Type B pancreatic cell (in vitro differentiated cells): ENCODE data around the gene AQP6. TPM values are rescaled to one million over a fixed set of nuclear protein-coding genes. Genes with fewer than 3 reads are reported as not detected.
"Not testable (repeated sequence)": the region's sequence is repeated elsewhere in the genome, so short reads cannot be mapped to it uniquely, and the experiment has no call there.

Source experiments
- DNase-seq: peaks from one replicate; pipeline ENCODE4 v3.0.0; 2021; ENCODE audit warnings: mixed read lengths; ENCODE audit not compliant: unreplicated experiment; ENCODE audit errors: extremely low spot score
- H3K27ac Mint-ChIP-seq: 2 replicates; pipeline ENCODE4 v1.8.0; 2021; ENCODE audit warnings: mild to moderate bottlenecking, mixed read lengths
- H3K27me3 Mint-ChIP-seq: 2 replicates; pipeline ENCODE4 v1.8.0; 2021; ENCODE audit warnings: mixed read lengths
- H3K36me3 Mint-ChIP-seq: 2 replicates; pipeline ENCODE4 v1.8.0; 2021; ENCODE audit warnings: mixed read lengths
- H3K4me1 Mint-ChIP-seq: one replicate; pipeline ENCODE4 v1.8.0; 2021; ENCODE audit warnings: mixed read lengths; ENCODE audit not compliant: unreplicated experiment
- H3K4me3 Mint-ChIP-seq: 2 replicates; pipeline ENCODE4 v1.8.0; 2021; ENCODE audit warnings: mild to moderate bottlenecking, mixed read lengths
- H3K9me3 Mint-ChIP-seq: 2 replicates; pipeline ENCODE4 v1.8.0; 2021; ENCODE audit warnings: mixed read lengths
- total RNA-seq: library from RNA; stranded (reverse); gene quantifications from 2 replicates; pipeline ENCODE4 v1.2.1, GENCODE V29; 2021; ENCODE audit warnings: low replicate concordance
- TF ChIP-seq, protein P1 (sequence below): fragments of 200-600 bp; sonication (generic); conservative IDR thresholded peaks from 2 replicates; pipeline ENCODE4 v1.5.0; 2021; ENCODE audit warnings: antibody characterized with exemption, mild to moderate bottlenecking

Gene AQP6
- total RNA-seq, 1 donor from 2014 or later: 0.22 TPM

DNA sequence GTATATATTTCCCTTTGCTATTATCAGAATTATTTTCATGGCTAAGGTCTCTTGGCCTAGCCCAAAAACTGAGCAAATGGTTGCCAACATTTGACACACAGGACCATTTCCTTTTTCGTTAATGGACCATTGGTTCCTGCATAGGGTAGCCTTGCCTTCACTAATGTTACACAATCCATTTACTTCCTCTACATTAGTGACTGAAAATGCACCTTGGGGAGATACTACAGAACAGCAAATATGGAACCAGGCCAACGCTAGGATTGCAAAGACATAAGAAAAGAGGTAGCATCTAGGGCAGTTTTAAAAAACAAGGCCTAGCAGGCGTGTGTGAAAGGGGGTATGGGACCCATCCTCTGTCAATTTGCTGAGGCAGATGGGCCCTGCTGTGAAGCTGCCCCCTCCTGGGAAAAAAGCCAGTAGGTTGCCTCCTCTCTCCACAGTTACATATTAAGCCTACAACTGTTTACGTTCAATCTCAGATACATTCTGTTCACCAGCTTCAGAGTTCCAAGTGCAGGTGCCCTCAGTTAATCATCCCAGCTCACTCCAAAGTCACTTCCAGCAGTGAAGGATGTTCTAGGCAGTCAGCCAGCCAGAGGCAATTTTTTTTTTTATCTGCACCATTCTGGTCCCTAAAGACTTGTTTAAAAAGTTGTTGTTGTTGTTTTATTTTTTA, 15.0 kb downstream of the AQP6 start:
- peaks cover 23% of the 10 kb centered on the region for H3K36me3 Mint-ChIP-seq
- no peak overlapping the region for H3K4me3 Mint-ChIP-seq
- H3K27me3 Mint-ChIP-seq: no peaks in the 10 kb centered on the region
- no peak overlapping the region for H3K27ac Mint-ChIP-seq
- peaks cover 27% of the 10 kb centered on the region for H3K4me1 Mint-ChIP-seq
- TF ChIP-seq, protein P1, sequence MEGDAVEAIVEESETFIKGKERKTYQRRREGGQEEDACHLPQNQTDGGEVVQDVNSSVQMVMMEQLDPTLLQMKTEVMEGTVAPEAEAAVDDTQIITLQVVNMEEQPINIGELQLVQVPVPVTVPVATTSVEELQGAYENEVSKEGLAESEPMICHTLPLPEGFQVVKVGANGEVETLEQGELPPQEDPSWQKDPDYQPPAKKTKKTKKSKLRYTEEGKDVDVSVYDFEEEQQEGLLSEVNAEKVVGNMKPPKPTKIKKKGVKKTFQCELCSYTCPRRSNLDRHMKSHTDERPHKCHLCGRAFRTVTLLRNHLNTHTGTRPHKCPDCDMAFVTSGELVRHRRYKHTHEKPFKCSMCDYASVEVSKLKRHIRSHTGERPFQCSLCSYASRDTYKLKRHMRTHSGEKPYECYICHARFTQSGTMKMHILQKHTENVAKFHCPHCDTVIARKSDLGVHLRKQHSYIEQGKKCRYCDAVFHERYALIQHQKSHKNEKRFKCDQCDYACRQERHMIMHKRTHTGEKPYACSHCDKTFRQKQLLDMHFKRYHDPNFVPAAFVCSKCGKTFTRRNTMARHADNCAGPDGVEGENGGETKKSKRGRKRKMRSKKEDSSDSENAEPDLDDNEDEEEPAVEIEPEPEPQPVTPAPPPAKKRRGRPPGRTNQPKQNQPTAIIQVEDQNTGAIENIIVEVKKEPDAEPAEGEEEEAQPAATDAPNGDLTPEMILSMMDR: no peak
- no peaks in the 10 kb centered on the region for H3K9me3 Mint-ChIP-seq
- DNase-seq: no peak

DNA sequence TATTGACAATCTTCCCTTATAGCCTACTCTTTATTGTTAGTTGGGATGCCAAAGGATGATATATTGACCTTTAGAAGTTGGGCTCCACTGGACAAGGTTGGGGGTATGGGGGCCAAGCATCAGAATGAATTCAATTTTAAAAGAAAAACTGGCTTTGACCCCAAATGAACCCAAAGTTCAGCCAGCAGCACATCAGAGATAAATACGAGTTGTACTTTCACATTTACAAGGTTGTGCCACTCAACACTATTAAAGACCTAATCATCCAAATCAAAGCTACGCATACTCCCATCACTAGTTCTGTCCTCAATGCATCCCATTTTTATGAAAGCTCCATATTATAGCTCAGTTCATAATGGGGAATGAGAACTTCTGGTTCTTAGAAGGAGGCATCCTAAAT, 16.7 kb downstream of the AQP6 start:
- H3K4me1 Mint-ChIP-seq: peaks cover 15% of the 10 kb centered on the region
- not testable (repeated sequence) for H3K4me3 Mint-ChIP-seq, DNase-seq, H3K27ac Mint-ChIP-seq, H3K27me3 Mint-ChIP-seq, H3K9me3 Mint-ChIP-seq
- H3K36me3 Mint-ChIP-seq: peaks cover 35% of the 10 kb centered on the region

DNA sequence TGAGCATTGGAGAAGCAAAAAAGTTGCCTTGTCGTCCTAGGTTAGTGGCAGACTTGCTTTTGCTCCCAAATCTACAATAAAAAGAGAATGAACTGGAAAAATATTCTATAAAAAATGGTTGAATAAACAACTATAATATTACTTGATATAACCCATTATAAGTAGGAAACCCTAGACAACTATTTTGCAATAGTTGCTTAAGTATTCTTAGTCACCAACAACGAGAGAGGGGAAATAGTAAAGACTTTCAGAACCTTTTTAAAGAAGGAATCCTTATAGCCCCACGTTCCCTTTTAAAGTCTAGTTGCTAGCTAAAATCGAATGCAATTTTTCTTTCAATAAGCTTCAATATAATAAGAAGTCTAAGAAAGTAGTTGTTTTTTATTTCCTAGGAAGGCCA, 17.5 kb downstream of the AQP6 start:
- no peaks in the 10 kb centered on the region for H3K9me3 Mint-ChIP-seq
- peaks cover 37% of the 10 kb centered on the region for H3K36me3 Mint-ChIP-seq
- peaks cover 6% of the 10 kb centered on the region for H3K4me1 Mint-ChIP-seq
- H3K27me3 Mint-ChIP-seq: no peaks in the 10 kb centered on the region
- TF ChIP-seq, protein P1: no peak
- no peak overlapping the region for H3K27ac Mint-ChIP-seq
- no peak for DNase-seq
- H3K4me3 Mint-ChIP-seq: no peak overlapping the region

DNA sequence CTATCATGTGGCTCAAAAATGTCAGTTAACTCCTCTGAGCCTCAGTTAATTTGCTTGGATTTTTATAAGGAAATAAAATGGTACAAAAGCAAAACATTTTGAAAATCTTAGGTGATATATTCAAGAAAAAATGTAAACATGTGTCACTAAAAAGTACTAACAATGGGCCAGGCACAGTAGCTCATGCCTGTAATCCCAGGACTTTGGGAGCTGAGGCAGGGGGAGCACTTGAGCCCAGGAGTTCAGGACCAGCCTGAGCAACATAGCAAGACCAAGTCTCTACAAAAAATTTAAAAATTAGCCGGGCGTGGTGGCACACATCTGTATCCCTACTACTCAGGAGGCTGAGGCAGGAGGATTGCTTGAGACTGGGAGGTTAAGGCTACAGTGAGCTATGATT, 25.7 kb downstream of the AQP6 start:
- no peaks in the 10 kb centered on the region for H3K4me1 Mint-ChIP-seq
- H3K36me3 Mint-ChIP-seq: peaks cover 25% of the 10 kb centered on the region
- H3K9me3 Mint-ChIP-seq: no peaks in the 10 kb centered on the region
- no peak overlapping the region for H3K4me3 Mint-ChIP-seq
- no peaks in the 10 kb centered on the region for H3K27me3 Mint-ChIP-seq
- TF ChIP-seq, protein P1: no peak
- DNase-seq: no peak
- H3K27ac Mint-ChIP-seq: no peak overlapping the region

DNA sequence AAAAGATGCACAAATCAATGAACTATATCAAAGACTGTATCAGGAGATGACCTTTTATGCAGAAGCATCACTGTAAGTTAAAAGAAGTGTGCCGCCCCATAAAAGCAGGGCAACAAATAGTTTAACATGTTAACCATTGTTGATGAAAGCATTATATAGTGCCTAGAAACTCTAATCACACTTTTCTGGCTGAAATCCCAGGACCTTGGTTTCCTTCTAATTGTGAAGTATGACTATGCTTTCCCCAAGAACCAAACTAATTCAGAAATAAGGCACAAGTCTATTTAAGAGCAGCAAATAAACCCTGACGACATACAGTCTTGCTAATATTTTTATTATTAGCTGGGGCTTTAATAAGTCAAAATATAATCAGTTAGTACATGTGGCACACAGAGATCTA, 30.8 kb downstream of the AQP6 start:
- Mint-ChIP-seq H3K27ac (no peak overlapping the region), H3K4me1 (peaks cover 10% of the 10 kb centered on the region), H3K9me3 (no peaks in the 10 kb centered on the region), H3K27me3 (no peaks in the 10 kb centered on the region), H3K36me3 (peaks cover 14% of the 10 kb centered on the region), H3K4me3 (no peak overlapping the region)
- TF ChIP-seq, protein P1: no peak
- no peak for DNase-seq

DNA sequence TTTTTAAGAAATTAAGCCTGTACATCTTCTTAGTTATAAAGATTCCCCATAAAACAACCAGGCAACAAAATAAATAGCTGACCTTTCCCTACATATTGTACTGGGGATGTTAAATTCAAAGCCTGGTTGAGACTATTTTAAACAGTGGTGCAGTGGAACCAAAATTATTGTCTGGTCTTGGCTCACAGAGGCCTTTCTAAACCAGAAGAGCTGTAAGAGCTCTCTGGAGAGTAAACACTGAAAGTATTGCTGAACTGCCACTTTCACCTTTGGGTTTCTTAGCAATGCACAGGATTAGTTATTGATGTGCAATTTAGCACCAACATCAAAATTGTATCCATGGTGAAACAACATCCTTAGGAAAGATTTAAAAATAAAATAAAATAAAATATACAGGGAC, 31.9 kb downstream of the AQP6 start:
- TF ChIP-seq, protein P1: no peak
- H3K27me3 Mint-ChIP-seq: no peaks in the 10 kb centered on the region
- peaks cover 10% of the 10 kb centered on the region for H3K4me1 Mint-ChIP-seq
- DNase-seq: no peak
- peaks cover 13% of the 10 kb centered on the region for H3K36me3 Mint-ChIP-seq
- no peaks in the 10 kb centered on the region for H3K9me3 Mint-ChIP-seq
- H3K27ac Mint-ChIP-seq: no peak overlapping the region
- H3K4me3 Mint-ChIP-seq: no peak overlapping the region
